DMS 273 (cell line): ENCODE results near the gene KMT2C.
"Not testable (repeated sequence)": the region's sequence is repeated elsewhere in the genome, so short reads cannot be mapped to it uniquely, and the experiment has no call there.

Source experiments
- DNase-seq: peaks from one replicate; lab custom pipeline; 2025; ENCODE audit not compliant: unreplicated experiment; lab: John Stamatoyannopoulos, UW

Gene KMT2C

GRCh38 chr7:152363798-152364197 lies 72.0 kb downstream of the KMT2C start:
- DNase-seq: no peak

- no peak for DNase-seq
These were observed 73.5 kb downstream of the KMT2C start for GRCh38 chr7:152362128-152362926.

- no peak for DNase-seq
These were observed 80.2 kb downstream of the KMT2C start for GRCh38 chr7:152355474-152356057.

GRCh38 chr7:152354061-152354460 lies 81.7 kb downstream of the KMT2C start:
- DNase-seq: no peak

GRCh38 chr7:152353281-152353680 lies 82.5 kb downstream of the KMT2C start:
- DNase-seq: not testable (repeated sequence)

- not testable (repeated sequence) for DNase-seq
These were observed 84.1 kb downstream of the KMT2C start for GRCh38 chr7:152351747-152352146.

GRCh38 chr7:152351168-152351567 lies 84.6 kb downstream of the KMT2C start:
- peak; percentile 15 for DNase-seq

GRCh38 chr7:152347888-152348287 lies 87.9 kb downstream of the KMT2C start:
- DNase-seq: no peak

- no peak for DNase-seq
These were observed 91.5 kb downstream of the KMT2C start for GRCh38 chr7:152344253-152344652.

GRCh38 chr7:152342796-152343195 lies 93.0 kb downstream of the KMT2C start:
- no peak for DNase-seq

- DNase-seq: no peak
These were observed 93.9 kb downstream of the KMT2C start for GRCh38 chr7:152341914-152342236.

- peak; percentile 65 for DNase-seq
These were observed 94.5 kb downstream of the KMT2C start for GRCh38 chr7:152341039-152341913.

GRCh38 chr7:152340161-152340560 lies 95.6 kb downstream of the KMT2C start:
- DNase-seq: no peak

GRCh38 chr7:152338561-152338960 lies 97.2 kb downstream of the KMT2C start:
- no peak for DNase-seq

GRCh38 chr7:152336754-152337368 lies 98.9 kb downstream of the KMT2C start:
- peak; percentile 76 for DNase-seq

GRCh38 chr7:152335900-152336571 lies 99.8 kb downstream of the KMT2C start:
- DNase-seq: no peak

GRCh38 chr7:152333134-152333533 lies 102.7 kb downstream of the KMT2C start:
- no peak for DNase-seq

- no peak for DNase-seq
These were observed 105.0 kb downstream of the KMT2C start for GRCh38 chr7:152330827-152331226.

- no peak for DNase-seq
These were observed 106.3 kb downstream of the KMT2C start for GRCh38 chr7:152329469-152329868.

GRCh38 chr7:152328234-152328633 lies 107.6 kb downstream of the KMT2C start:
- no peak for DNase-seq

- no peak for DNase-seq
These were observed 120.0 kb downstream of the KMT2C start for GRCh38 chr7:152315845-152316244.
